Measurements from ENCODE around the gene AGAP2.
"Not testable (repeated sequence)": the region's sequence is repeated elsewhere in the genome, so short reads cannot be mapped to it uniquely, and the experiment has no call there.

The AGAP2 gene

DNA sequence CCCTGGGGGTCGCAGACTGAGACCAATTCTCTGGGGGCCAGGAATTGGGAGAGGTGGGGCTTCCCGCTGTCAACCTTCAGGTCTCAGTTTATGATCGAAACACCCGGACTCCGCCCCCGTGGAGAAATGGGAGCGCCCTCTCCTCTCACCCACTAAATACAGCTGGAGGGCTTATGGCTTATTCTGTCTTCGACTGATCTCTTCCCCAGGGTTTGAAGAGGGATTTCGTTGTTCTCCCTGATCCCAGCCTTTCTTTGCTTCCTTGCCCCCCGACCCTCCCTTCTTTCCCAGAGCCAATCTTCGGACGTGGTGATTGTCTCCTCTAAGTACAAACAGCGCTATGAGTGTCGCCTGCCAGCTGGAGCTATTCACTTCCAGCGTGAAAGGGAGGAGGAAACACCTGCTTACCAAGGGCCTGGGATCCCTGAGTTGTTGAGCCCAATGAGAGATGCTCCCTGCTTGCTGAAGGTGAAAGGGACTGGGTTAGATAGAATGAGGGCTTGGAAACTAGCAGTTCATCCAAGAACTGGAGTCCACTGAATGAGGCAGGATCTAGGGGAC is 44.0 kb downstream of the AGAP2 start:
- DNase-seq (ENCODE audit: low read depth) = no peak

DNA sequence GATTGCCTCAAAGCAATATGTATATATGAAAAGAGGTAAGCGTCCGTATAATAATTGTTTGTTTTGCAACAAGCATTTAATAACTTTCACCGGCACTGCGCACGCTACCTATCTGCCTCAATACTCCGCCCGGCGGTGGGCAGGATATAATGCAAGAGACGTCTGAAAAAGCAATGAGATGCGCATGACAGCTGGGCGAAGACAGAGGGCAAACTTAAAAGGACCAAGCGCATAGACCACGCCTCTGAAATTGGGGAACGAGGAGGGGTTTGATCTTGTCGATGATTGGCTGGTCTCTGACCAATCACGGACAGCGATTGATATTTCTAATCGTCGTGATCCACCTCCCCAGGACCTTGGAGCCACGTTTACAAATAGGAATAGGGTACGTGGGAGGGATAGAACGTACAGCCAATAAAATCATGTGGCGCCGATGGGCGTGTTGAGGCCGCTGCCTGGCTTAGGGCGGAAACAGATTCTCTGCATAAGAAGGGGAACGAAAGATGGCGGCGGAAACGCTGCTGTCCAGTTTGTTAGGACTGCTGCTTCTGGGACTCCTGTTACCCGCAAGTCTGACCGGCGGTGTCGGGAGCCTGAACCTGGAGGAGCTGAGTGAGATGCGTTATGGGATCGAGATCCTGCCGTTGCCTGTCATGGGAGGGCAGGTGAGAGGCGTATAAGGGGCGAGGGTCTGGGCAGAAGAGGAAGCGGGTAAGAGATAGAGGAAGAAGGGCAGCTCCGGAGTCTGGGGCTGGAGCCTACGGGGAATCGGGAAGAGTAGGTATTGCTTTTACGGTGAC is 44.7 kb downstream of the AGAP2 start, which contains the start of gene OS9:
TSS of gene OS9 (plus strand) at position 474 of the 800 bp plus-strand sequence. CDS start at position 504, 30 bp downstream.
- peak; percentile 99 for DNase-seq (ENCODE audit: low read depth)

DNA sequence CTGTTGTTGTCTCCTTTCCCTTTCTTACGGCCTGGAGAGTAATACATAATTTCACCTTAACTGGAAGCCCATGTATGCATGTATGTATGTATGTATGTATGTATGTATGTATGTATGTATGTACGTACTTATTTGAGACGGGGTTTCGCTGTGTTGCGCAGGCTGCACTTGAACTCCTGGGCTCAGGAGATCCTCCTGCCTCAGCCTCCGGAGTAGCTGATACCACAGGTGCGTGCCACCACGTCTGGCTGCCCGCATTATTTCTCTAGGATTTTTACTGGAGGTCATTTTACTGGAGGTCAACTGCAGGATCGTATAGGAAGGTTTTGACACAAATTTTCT is 45.3 kb downstream of the AGAP2 start:
- no peak for DNase-seq (ENCODE audit: low read depth)

DNA sequence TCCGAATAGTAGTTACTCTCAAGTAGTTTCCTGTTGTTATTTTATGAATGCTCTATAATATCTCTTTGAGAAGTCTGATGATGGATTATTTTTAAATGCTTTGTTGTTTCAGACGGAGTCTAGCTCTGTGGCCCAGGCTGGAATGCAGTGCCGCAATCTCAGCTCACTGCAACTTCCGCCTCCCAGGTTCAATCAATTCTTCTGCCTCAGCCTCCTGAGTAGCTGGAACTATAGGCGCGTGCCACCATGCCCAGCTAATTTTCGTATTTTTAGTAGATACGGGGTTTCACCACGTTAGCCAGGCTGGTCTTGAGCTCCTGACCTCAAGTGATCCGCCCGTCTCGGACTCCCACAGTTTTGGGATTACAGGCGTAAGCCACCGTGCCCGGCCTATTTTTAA is 46.0 kb downstream of the AGAP2 start:
- DNase-seq (ENCODE audit: low read depth) = no peak

DNA sequence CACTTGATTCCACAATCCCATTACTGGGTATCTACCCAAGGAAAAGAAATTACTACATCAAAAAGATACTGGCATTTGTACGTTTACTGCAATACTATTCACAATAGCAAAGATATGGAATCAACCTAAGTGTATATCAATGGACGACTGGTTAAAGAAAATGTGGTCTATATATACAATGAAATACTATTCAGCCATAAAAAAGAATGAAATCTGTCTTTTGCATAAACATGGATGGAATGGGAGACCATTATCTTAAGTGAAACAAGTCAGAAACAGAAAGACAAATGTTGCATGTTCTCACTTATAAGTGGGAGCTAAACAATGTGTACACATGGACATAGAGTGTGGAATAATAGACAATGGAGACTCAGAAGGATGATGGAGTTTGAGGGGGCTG is 49.6 kb downstream of the AGAP2 start:
- DNase-seq (ENCODE audit: low read depth) = no peak

DNA sequence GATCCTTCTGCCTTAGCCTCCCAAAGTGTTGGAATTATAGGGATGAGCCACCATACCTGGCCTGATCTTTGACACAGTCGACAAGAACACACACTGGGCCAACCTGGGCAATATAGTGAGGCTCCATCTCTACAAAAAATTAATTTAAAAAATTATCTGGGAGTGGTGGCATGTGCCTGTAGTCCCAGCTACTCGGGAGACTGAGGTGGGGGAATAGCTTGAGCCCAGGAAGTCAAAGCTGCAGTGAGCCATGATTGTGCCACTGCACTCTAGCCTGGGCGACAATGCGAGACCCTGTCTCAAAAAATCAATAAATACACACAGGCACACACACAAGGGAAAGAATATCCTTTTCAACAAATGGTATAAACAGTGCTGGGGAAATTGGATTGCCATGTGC is 50.7 kb downstream of the AGAP2 start:
- DNase-seq (ENCODE audit: low read depth) = no peak

DNA sequence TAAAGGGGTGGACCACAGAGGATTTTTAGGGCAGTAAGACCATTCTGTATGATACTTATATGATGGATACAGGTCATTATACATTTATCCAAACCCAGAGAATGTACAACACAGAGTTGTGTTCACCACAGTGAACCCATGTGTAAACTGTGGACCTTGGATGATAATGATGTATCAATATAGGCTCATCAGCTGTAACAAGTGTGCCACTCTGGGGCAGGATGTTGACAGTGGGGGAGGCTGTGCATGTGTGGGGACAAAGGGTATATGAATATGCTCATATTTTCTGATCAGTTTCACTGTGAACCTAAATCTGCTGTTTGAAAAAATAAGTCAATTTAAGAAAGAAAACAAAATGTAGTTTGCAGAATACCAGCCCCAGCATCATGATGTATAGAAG is 58.8 kb downstream of the AGAP2 start:
- DNase-seq (ENCODE audit: low read depth) = no peak

DNA sequence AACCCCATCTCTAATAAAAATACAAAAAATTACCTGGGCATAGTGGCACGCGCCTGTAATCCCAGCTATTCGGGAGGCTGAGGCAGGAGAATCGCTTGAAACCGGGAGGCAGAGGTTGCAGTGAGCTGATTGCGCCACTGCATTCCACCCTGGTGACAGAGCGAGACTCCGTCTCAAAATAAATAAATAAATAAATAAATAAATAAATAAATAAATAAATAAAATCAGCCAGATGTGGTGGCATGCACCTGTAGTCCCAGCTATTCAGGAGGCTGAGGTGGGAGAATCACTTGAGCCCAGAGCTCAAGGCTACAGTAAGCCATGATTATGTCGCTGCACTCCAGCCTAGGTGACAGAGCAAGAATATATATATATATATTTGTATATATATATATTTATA is 60.6 kb downstream of the AGAP2 start:
- DNase-seq (ENCODE audit: low read depth) = not testable (repeated sequence)

DNA sequence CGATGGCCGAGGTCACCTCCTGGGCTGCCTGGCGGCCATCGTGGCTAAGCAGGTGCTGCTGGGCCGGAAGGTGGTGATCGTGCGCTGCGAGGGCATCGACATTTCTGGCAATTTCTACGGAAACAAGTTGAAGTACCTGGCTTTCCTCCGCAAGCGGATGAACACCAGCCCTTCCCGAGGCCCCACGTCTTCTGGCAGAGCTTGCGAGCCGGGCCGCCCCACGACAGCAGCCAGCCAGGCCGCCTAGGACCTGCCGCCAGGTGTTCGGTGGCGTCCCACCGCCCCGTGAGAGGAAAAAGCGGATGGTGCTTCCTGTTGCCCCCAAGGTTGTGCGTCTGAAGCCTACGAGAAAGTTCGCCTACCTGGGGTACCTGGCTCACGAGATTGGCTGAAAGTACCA is 63.9 kb downstream of the AGAP2 start:
- DNase-seq (ENCODE audit: low read depth) = no peak

All from GM04503 (cell line).